ENCODE measurements around the gene ARMC2. TPM values are rescaled to one million over a fixed set of nuclear protein-coding genes. Genes with fewer than 3 reads are reported as not detected.
"Not testable (repeated sequence)": the region's sequence is repeated elsewhere in the genome, so short reads cannot be mapped to it uniquely, and the experiment has no call there.

Gene ARMC2
- total RNA-seq, 4 donors from 2014 or later, result 2.2 to 15.3 (median 7.8) TPM

- TF ChIP-seq CTCF (IDR thresholded peaks at IDR 0.05), result no peak
- ATAC-seq (ENCODE audit: low FRiP score) (no peak), DNase-seq (ENCODE audit: low spot score) (no peak)
These were observed 38.1 kb upstream of the ARMC2 start for GRCh38 chr6:108810057-108810643.

GRCh38 chr6:108811490-108811889 lies 36.7 kb upstream of the ARMC2 start:
- ATAC-seq (ENCODE audit: low FRiP score) (no peak), DNase-seq (ENCODE audit: low spot score) (no peak)
- no peak for TF ChIP-seq CTCF (IDR thresholded peaks at IDR 0.05)

- DNase-seq (ENCODE audit: low spot score); ATAC-seq (ENCODE audit: low FRiP score): not testable (repeated sequence)
These were observed 35.0 kb upstream of the ARMC2 start for GRCh38 chr6:108813218-108813617.

- not testable (repeated sequence) for ATAC-seq (ENCODE audit: low FRiP score)
These were observed 30.9 kb upstream of the ARMC2 start for GRCh38 chr6:108817276-108817675.

GRCh38 chr6:108820006-108820405 lies 28.2 kb upstream of the ARMC2 start:
- DNase-seq (ENCODE audit: low spot score) (no peak), ATAC-seq (ENCODE audit: low FRiP score) (no peak)
- no peak for TF ChIP-seq CTCF (IDR thresholded peaks at IDR 0.05)

More at GRCh38 chr6:108817276-108817675, 30.9 kb upstream of the ARMC2 start:
- DNase-seq (ENCODE audit: low spot score), result not testable (repeated sequence)

GRCh38 chr6:108822401-108822800 lies 25.8 kb upstream of the ARMC2 start:
- TF ChIP-seq CTCF (IDR thresholded peaks at IDR 0.05), result no peak
- no peak for ATAC-seq (ENCODE audit: low FRiP score)
- DNase-seq (ENCODE audit: low spot score), result no peak

- TF ChIP-seq CTCF (IDR thresholded peaks at IDR 0.05), result no peak
- DNase-seq (ENCODE audit: low spot score) (no peak), ATAC-seq (ENCODE audit: low FRiP score) (no peak)
These were observed 22.9 kb upstream of the ARMC2 start for GRCh38 chr6:108825326-108825725.

GRCh38 chr6:108831104-108831503 lies 17.1 kb upstream of the ARMC2 start:
- no peak for TF ChIP-seq CTCF (IDR thresholded peaks at IDR 0.05)
- DNase-seq (ENCODE audit: low spot score) (no peak), ATAC-seq (ENCODE audit: low FRiP score) (no peak)

Data from omental fat pad (tissue), 4 donors.